Astrocyte (in vitro differentiated cells and primary cell): ENCODE data around the gene METTL16.

Experiments
- CTCF ChIP-seq: IDR thresholded peaks from 2 replicates; pipeline ENCODE4 v1.5.1; 2011; ENCODE audit warnings: low read depth, mild to moderate bottlenecking, inconsistent platforms, low read length, moderate library complexity; ENCODE audit not compliant: insufficient read depth
- EZH2 ChIP-seq: IDR thresholded peaks from 2 replicates; pipeline ENCODE4 v1.6.1; 2012; ENCODE audit warnings: mild to moderate bottlenecking, low read length, inconsistent platforms; ENCODE audit not compliant: insufficient read depth

DNA sequence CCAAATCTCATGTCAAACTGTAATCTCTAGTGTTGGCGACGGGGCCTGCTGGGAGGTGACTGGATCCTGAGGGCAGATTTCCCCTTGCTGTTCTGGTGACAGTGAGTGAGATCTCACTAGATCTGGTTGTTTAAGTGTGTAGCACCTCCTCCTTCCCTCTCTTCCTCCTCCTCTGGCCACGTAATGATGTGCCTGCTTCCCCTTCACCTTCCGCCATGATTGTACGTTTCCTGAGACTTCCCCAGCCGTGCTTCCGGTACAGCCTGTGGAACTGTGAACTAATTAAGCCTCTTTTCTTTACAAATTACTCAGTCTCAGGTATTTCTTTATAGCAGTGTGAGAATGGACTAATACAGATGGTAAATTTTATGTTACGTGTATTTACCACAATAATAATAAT lies 49.2 kb downstream of the METTL16 start:
- TF ChIP-seq CTCF = no peak
- no peak for TF ChIP-seq EZH2
